GM12872 (cell line): ENCODE measurements around the gene NEURL1.
A peak's percentile ranks its signal among the peaks of the same experiment; 100 is the strongest.

ENCODE experiments used
- CTCF ChIP-seq: IDR thresholded peaks from 3 replicates; pipeline ENCODE4 v1.5.1; 2011; ENCODE audit warnings: low read depth, mild to moderate bottlenecking, low read length, moderate library complexity; ENCODE audit not compliant: insufficient read depth

NEURL1 gene

GRCh38 chr10:103560886-103561285 lies 67.4 kb downstream of the NEURL1 start:
- no peak for TF ChIP-seq CTCF

GRCh38 chr10:103562383-103562782 lies 68.9 kb downstream of the NEURL1 start:
- TF ChIP-seq CTCF: no peak

DNA sequence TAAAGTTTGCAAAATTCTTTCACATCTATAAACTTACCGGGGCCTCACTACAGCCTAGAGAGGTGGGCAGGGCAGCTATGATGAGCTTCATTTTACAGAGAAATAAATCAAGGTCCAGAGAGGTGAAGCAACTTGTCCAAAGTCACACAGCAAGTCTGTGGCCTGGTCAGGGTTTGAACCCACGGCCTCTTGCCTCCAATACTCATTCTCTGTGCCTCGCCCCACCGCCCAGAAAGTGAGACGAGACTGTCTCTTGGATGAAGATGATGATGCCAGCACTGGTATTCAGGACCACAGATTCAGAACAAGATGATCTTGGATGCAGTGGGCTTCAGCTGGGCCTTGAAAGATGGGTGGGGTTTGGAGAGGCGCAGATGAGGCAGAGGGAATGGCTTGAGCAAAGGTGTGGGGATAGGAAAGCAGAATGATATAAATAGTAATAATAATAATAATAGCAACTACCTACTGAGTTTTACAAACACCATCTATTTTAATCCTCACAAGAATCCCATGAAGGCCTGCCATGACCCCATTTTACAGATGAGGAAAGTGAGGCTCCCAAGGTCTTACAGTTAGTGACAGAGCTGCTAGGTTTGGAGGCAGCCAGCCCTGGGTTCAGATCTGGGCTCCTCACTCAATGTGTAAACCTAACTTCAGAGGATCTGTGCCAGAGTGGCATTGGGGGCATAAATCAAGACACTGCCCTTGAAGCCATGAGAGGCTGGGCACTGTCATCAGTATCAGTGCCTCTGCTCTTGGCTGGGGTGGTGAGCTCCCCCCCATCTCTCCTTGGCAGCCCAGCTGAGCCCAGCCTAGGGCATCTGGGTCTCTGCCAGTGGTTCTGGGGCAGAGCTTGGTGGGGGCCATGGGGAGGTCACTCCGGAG lies 70.0 kb downstream of the NEURL1 start:
- no peak for TF ChIP-seq CTCF

- no peak for TF ChIP-seq CTCF
Observed at GRCh38 chr10:103564116-103564501, 70.6 kb downstream of the NEURL1 start.

DNA sequence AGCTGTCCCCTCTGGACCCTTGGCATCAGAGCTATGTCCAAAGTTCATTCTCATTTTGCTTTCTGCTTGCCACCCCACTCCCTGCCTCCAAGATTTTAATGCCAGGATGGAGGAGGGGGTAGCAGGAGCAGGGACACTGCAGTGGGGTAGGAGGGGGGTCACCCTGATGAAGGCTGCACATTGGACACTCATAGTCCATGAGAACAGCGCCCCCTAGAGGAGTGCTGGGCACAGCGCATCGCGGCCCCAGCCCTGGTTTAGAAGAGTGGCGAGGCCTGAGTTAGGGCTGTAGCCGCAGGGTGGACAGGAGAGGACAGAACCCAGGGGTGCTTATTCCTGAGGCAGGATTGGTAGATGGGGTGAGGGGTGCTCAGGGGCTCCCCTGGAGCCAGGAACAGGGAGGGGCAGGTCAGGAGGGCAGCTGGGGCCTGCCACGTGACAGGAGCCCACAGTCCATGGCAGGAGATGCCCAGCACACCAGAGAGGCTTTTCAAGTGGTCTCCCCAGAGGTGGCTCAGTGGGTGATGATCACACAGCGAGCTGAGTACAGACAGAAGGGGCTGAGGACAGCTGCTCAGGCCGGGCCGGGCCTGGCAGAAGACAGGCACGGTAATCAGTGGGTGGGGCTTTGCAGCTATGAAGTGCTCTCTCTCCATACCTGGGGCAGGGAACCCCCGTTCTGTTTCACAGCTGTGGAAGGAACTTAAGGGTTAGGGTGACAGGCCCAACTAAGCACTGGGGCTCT lies 71.4 kb downstream of the NEURL1 start:
- peak; percentile 83 for TF ChIP-seq CTCF

GRCh38 chr10:103566536-103566935 lies 73.0 kb downstream of the NEURL1 start:
- TF ChIP-seq CTCF: no peak

DNA sequence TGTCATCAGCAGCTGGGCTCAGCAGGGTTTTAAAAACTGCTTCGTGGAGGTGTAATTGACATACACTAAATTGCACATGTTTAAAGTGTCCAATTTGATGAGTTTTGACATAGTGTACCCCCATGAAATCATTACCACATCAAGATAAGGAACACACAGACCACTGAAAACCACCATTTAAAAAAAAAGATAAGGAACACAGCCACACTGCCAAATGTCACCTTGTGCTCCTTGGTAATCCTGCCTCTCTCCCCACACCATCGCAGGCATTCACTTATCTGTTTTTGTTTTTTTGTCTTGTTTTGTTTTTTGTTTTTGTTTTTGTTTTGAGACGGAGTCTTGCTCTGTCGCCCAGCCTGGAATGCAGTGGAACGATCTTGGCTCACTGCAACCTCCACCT lies 75.0 kb downstream of the NEURL1 start:
- TF ChIP-seq CTCF: no peak
